ENCODE results near the gene PNN. TPM values are rescaled to one million over a fixed set of nuclear protein-coding genes. Genes with fewer than 3 reads are reported as not detected.
"Not testable (repeated sequence)": the region's sequence is repeated elsewhere in the genome, so short reads cannot be mapped to it uniquely, and the experiment has no call there.

Gene PNN
- total RNA-seq, 2 donors from 2014 or later, result 27.1 to 31.2 TPM

GRCh38 chr14:39176263-39177167 is 1.5 kb downstream of the PNN start:
- DNase-seq (no peak), ATAC-seq (no peak)
- intact Hi-C loops (cut with DNase I), result loop anchor here in 1 of 2 donors (5.0 kb wide), 1 partner anchor 251 kb away; no protein-coding TSS in a partner anchor

GRCh38 chr14:39177168-39177545 is 2.1 kb downstream of the PNN start:
- intact Hi-C loops (cut with DNase I), result loop anchor here in 1 of 2 donors (5.0 kb wide), 1 partner anchor 250 kb away; no protein-coding TSS in a partner anchor
- DNase-seq (no peak), ATAC-seq (no peak)

- no peak for ATAC-seq
- DNase-seq, result no peak
- intact Hi-C loops (cut with DNase I), result loop anchor here in 1 of 2 donors (5.0 kb wide), 1 partner anchor 248 kb away; no protein-coding TSS in a partner anchor
These were observed 4.0 kb downstream of the PNN start for GRCh38 chr14:39179042-39179441.

GRCh38 chr14:39180553-39180952 is 5.5 kb downstream of the PNN start:
- intact Hi-C loops (cut with DNase I), result no loop called here
- DNase-seq (no peak), ATAC-seq (no peak)

- intact Hi-C loops (cut with DNase I), result no loop called here
- ATAC-seq (no peak), DNase-seq (no peak)
These were observed 6.1 kb downstream of the PNN start for GRCh38 chr14:39181026-39181692.

- intact Hi-C loops (cut with DNase I), result no loop called here
- ATAC-seq (no peak), DNase-seq (no peak)
These were observed 6.6 kb downstream of the PNN start for GRCh38 chr14:39181693-39182047.

GRCh38 chr14:39182770-39183684 is 8.0 kb downstream of the PNN start:
- ATAC-seq, result no peak
- no peak for DNase-seq
- intact Hi-C loops (cut with DNase I), result no loop called here

GRCh38 chr14:39183685-39184003 is 8.6 kb downstream of the PNN start:
- ATAC-seq; DNase-seq; intact Hi-C loops (cut with DNase I): not testable (repeated sequence)

- ATAC-seq (no peak), DNase-seq (no peak)
- intact Hi-C loops (cut with DNase I), result no loop called here
These were observed 9.7 kb downstream of the PNN start for GRCh38 chr14:39184628-39185255.

- ATAC-seq (no peak), DNase-seq (no peak)
- intact Hi-C loops (cut with DNase I), result no loop called here
These were observed 10.4 kb downstream of the PNN start for GRCh38 chr14:39185256-39186049.

GRCh38 chr14:39186941-39187525 is 12.0 kb downstream of the PNN start:
- DNase-seq (no peak), ATAC-seq (no peak)
- intact Hi-C loops (cut with DNase I), result no loop called here

GRCh38 chr14:39203659-39204606 is 28.9 kb downstream of the PNN start:
- DNase-seq (no peak), ATAC-seq (no peak)
- intact Hi-C loops (cut with DNase I), result no loop called here

- intact Hi-C loops (cut with DNase I); ATAC-seq; DNase-seq: not testable (repeated sequence)
These were observed 32.4 kb downstream of the PNN start for GRCh38 chr14:39207430-39207829.

GRCh38 chr14:39211109-39211741 is 36.2 kb downstream of the PNN start:
- no peak for DNase-seq
- no peak for ATAC-seq
- intact Hi-C loops (cut with DNase I), result no loop called here

GRCh38 chr14:39212034-39212433 is 37.0 kb downstream of the PNN start:
- intact Hi-C loops (cut with DNase I), result no loop called here
- DNase-seq (no peak), ATAC-seq (no peak)

GRCh38 chr14:39212693-39213092 is 37.6 kb downstream of the PNN start:
- ATAC-seq, result no peak
- DNase-seq, result no peak
- intact Hi-C loops (cut with DNase I), result no loop called here
